Measurements from ENCODE around the gene PRAMEF8.
"Not testable (repeated sequence)": the region's sequence is repeated elsewhere in the genome, so short reads cannot be mapped to it uniquely, and the experiment has no call there.

The PRAMEF8 gene

GRCh38 chr1:13285037-13285436 is at the start of gene PRAMEF8:
Gene PRAMEF8, minus strand, starts transcription at chr1:13285137. Its CDS starts 1,046 bp downstream, at chr1:13284091.
- not testable (repeated sequence) for H3K4me3 ChIP-seq (ENCODE audit: low read depth, low read length); DNase-seq (ENCODE audit: low read depth)

- not testable (repeated sequence) for H3K4me3 ChIP-seq (ENCODE audit: low read depth, low read length); DNase-seq (ENCODE audit: low read depth)
Observed at GRCh38 chr1:13315281-13315680, 30.3 kb upstream of the PRAMEF8 start, which contains the start of gene PRAMEF15. Gene PRAMEF15, plus strand, starts transcription at chr1:13315581. Its CDS starts 2,827 bp downstream, at chr1:13318408.

GRCh38 chr1:13303239-13303638 is 18.3 kb upstream of the PRAMEF8 start, which contains the start of gene PRAMEF33:
Gene PRAMEF33, plus strand, starts transcription at chr1:13303539. Its CDS starts 2,416 bp downstream, at chr1:13305955.
- not testable (repeated sequence) for H3K4me3 ChIP-seq (ENCODE audit: low read depth, low read length); DNase-seq (ENCODE audit: low read depth)

- not testable (repeated sequence) for DNase-seq (ENCODE audit: low read depth); H3K4me3 ChIP-seq (ENCODE audit: low read depth, low read length)
Observed at GRCh38 chr1:13302197-13302596, 17.3 kb upstream of the PRAMEF8 start.

- H3K4me3 ChIP-seq (ENCODE audit: low read depth, low read length); DNase-seq (ENCODE audit: low read depth): not testable (repeated sequence)
Observed at GRCh38 chr1:13298699-13299098, 13.8 kb upstream of the PRAMEF8 start.

GRCh38 chr1:13297216-13297931 is 12.4 kb upstream of the PRAMEF8 start:
- not testable (repeated sequence) for DNase-seq (ENCODE audit: low read depth); H3K4me3 ChIP-seq (ENCODE audit: low read depth, low read length)

GRCh38 chr1:13289030-13289429 is 4.1 kb upstream of the PRAMEF8 start:
- not testable (repeated sequence) for DNase-seq (ENCODE audit: low read depth); H3K4me3 ChIP-seq (ENCODE audit: low read depth, low read length)

GRCh38 chr1:13279617-13280016 is 5.3 kb downstream of the PRAMEF8 start:
- H3K4me3 ChIP-seq (ENCODE audit: low read depth, low read length); DNase-seq (ENCODE audit: low read depth): not testable (repeated sequence)
- peak; percentile 14; the same call in 1 of the 2 replicates for TF ChIP-seq CTCF (IDR thresholded peaks at IDR 0.05; ENCODE audit: control insufficient read depth, extremely low read depth, insufficient read depth)

- DNase-seq (ENCODE audit: low read depth); H3K4me3 ChIP-seq (ENCODE audit: low read depth, low read length): not testable (repeated sequence)
Observed at GRCh38 chr1:13277016-13277415, 7.9 kb downstream of the PRAMEF8 start.

- H3K4me3 ChIP-seq (ENCODE audit: low read depth, low read length); DNase-seq (ENCODE audit: low read depth): not testable (repeated sequence)
Observed at GRCh38 chr1:13265124-13265523, 19.8 kb downstream of the PRAMEF8 start.

- H3K4me3 ChIP-seq (ENCODE audit: low read depth, low read length); DNase-seq (ENCODE audit: low read depth): not testable (repeated sequence)
Observed at GRCh38 chr1:13253898-13254297, 31.0 kb downstream of the PRAMEF8 start, which contains the start of gene PRAMEF5. Gene PRAMEF5, plus strand, starts transcription at chr1:13254198. Its CDS starts 5,071 bp downstream, at chr1:13259269.

GRCh38 chr1:13247122-13247521 is 37.8 kb downstream of the PRAMEF8 start:
- not testable (repeated sequence) for DNase-seq (ENCODE audit: low read depth); H3K4me3 ChIP-seq (ENCODE audit: low read depth, low read length)

- not testable (repeated sequence) for DNase-seq (ENCODE audit: low read depth); H3K4me3 ChIP-seq (ENCODE audit: low read depth, low read length)
Observed at GRCh38 chr1:13246554-13246871, 38.4 kb downstream of the PRAMEF8 start.

- H3K4me3 ChIP-seq (ENCODE audit: low read depth, low read length); DNase-seq (ENCODE audit: low read depth): not testable (repeated sequence)
Observed at GRCh38 chr1:13245841-13246553, 38.9 kb downstream of the PRAMEF8 start.

- DNase-seq (ENCODE audit: low read depth); H3K4me3 ChIP-seq (ENCODE audit: low read depth, low read length): not testable (repeated sequence)
Observed at GRCh38 chr1:13243536-13244263, 41.2 kb downstream of the PRAMEF8 start.

GRCh38 chr1:13239633-13240032 is 45.3 kb downstream of the PRAMEF8 start:
- not testable (repeated sequence) for DNase-seq (ENCODE audit: low read depth); H3K4me3 ChIP-seq (ENCODE audit: low read depth, low read length)

GRCh38 chr1:13237572-13237971 is 47.4 kb downstream of the PRAMEF8 start:
- not testable (repeated sequence) for H3K4me3 ChIP-seq (ENCODE audit: low read depth, low read length); DNase-seq (ENCODE audit: low read depth)

GRCh38 chr1:13234057-13234456 is 50.9 kb downstream of the PRAMEF8 start:
- DNase-seq (ENCODE audit: low read depth): peak; percentile 4
- H3K4me3 ChIP-seq (ENCODE audit: low read depth, low read length): not testable (repeated sequence)

All from LNCaP clone FGC (cell line).